ENCODE data around the gene SCLY. TPM values are rescaled to one million over a fixed set of nuclear protein-coding genes. Genes with fewer than 3 reads are reported as not detected.
A peak's percentile ranks its signal among the peaks of the same experiment; 100 is the strongest.

Gene SCLY
- total and polyA plus RNA-seq, 2 of the 13 experiments (the other 11 are each of a cell fraction or from before 2014, with no cell fraction given), result 27.9 to 38.6 TPM

GRCh38 chr2:238077292-238077691, 16.5 kb downstream of the SCLY start (continued):
- no peak for TF ChIP-seq ZNF414 (CRISPR knock-in tag; IDR thresholded peaks at IDR 0.05)
- peak; percentile 41; the same call in 1 of the 2 replicates for TF ChIP-seq KMT2B (CRISPR knock-in tag; IDR thresholded peaks at IDR 0.05)
- TF ChIP-seq DPF2 (CRISPR knock-in tag; IDR thresholded peaks at IDR 0.05; ENCODE audit: borderline replicate concordance, low read depth), result no peak
- no peak for TF ChIP-seq ZNF484 (CRISPR knock-in tag; IDR thresholded peaks at IDR 0.05; ENCODE audit: borderline replicate concordance, low read depth)
- TF ChIP-seq RCOR2 (CRISPR knock-in tag; IDR thresholded peaks at IDR 0.05), result no peak
- TF ChIP-seq PLRG1 (conservative IDR thresholded peaks at IDR 0.05), result no peak
- no peak for TF ChIP-seq KLF6 (CRISPR knock-in tag; IDR thresholded peaks at IDR 0.05)
- TF ChIP-seq ZNF446 (CRISPR knock-in tag; IDR thresholded peaks at IDR 0.05), result no peak
- peak; percentile 92 for TF ChIP-seq CEBPB (IDR thresholded peaks at IDR 0.05; ENCODE audit: borderline replicate concordance, low read depth, low read length)
- TF ChIP-seq TERF1 (CRISPR knock-in tag; IDR thresholded peaks at IDR 0.05), result no peak
- no peak for TF ChIP-seq CSRNP2 (CRISPR knock-in tag; conservative IDR thresholded peaks at IDR 0.05; ENCODE audit: low read depth)
- no peak for TF ChIP-seq FLYWCH1 (CRISPR knock-in tag; IDR thresholded peaks at IDR 0.05)
- TF ChIP-seq HMG20A (CRISPR knock-in tag; IDR thresholded peaks at IDR 0.05; ENCODE audit: borderline replicate concordance), result peak; percentile 45; the same call in 1 of the 2 replicates
- peak in 1 of 2 experiments; percentile 99; a peak in 2 of 4 replicates for TF ChIP-seq ATF4 (CRISPR knock-in tag; IDR thresholded peaks at IDR 0.05)
- no peak for TF ChIP-seq SIN3A (IDR thresholded peaks at IDR 0.05; ENCODE audit: borderline replicate concordance, low read depth, low read length)
- TF ChIP-seq PHF21A (CRISPR knock-in tag; IDR thresholded peaks at IDR 0.05), result no peak
- no peak for TF ChIP-seq ZNF17 (CRISPR knock-in tag; IDR thresholded peaks at IDR 0.05)
- no peak for TF ChIP-seq ZNF782 (CRISPR knock-in tag; IDR thresholded peaks at IDR 0.05; ENCODE audit: borderline replicate concordance)
- no peak for TF ChIP-seq HDAC6 (IDR thresholded peaks at IDR 0.05; ENCODE audit: low read depth, low read length)
